D721Med (cell line): ENCODE measurements around the gene ARID1B.

Experiments used
- DNase-seq: peaks from one replicate; pipeline ENCODE4 v3.0.0; 2011; ENCODE audit warnings: low spot score; ENCODE audit not compliant: insufficient read length
- FAIRE-seq: peaks from 2 replicates; lab custom pipeline; 2011; peaks lifted over from hg19 to GRCh38; lab: Jason Lieb, UNC
- TF ChIP-seq, protein P1 (sequence below): IDR thresholded peaks from 2 replicates; pipeline ENCODE4 v1.5.1; 2012; ENCODE audit warnings: mild to moderate bottlenecking, control low read depth; ENCODE audit not compliant: insufficient read depth; ENCODE audit errors: missing control alignments

ARID1B gene

DNA sequence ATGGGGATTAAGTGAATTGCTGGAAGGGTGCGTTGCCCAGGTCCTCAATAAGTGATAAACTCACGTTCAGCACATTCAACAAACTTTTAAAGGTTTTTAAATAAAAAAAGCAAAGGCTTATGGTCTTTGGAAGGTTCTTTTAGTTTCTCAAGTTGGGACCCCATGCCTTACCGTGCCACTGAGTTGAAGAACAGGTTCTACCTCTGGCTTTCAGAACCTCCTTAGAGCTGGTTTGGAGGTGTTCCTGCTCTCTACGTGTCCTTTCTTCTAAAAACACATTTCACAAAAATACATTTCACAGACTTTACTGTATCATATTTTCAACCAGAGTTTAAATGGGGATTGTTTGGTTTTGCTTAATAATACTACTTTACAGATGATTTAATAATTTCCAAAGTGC lies 29.0 kb downstream of the ARID1B start:
- TF ChIP-seq, protein P1, sequence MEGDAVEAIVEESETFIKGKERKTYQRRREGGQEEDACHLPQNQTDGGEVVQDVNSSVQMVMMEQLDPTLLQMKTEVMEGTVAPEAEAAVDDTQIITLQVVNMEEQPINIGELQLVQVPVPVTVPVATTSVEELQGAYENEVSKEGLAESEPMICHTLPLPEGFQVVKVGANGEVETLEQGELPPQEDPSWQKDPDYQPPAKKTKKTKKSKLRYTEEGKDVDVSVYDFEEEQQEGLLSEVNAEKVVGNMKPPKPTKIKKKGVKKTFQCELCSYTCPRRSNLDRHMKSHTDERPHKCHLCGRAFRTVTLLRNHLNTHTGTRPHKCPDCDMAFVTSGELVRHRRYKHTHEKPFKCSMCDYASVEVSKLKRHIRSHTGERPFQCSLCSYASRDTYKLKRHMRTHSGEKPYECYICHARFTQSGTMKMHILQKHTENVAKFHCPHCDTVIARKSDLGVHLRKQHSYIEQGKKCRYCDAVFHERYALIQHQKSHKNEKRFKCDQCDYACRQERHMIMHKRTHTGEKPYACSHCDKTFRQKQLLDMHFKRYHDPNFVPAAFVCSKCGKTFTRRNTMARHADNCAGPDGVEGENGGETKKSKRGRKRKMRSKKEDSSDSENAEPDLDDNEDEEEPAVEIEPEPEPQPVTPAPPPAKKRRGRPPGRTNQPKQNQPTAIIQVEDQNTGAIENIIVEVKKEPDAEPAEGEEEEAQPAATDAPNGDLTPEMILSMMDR = no peak
- FAIRE-seq (no peak), DNase-seq (no peak)

DNA sequence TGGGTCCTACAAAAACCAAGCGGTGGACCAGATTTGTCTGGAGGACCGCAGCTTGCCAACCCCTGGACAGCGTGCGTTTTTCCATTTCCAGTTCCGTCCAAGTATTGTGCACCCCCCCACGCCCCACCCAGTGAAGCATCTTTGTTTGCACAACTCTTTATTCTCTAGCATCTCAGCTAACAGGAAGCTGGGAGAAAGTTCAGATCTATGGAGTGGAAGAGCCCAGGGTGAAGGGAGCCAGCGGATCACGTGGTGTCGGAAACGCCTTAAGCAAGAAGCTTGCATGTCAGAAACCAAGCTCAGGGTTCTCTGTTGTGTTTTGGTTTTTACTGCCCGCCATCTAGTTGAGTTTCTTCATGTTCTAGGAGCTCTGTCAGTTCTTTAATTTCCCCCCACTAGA lies 29.9 kb downstream of the ARID1B start:
- FAIRE-seq = no peak
- no peak for DNase-seq
- TF ChIP-seq, protein P1 = no peak

DNA sequence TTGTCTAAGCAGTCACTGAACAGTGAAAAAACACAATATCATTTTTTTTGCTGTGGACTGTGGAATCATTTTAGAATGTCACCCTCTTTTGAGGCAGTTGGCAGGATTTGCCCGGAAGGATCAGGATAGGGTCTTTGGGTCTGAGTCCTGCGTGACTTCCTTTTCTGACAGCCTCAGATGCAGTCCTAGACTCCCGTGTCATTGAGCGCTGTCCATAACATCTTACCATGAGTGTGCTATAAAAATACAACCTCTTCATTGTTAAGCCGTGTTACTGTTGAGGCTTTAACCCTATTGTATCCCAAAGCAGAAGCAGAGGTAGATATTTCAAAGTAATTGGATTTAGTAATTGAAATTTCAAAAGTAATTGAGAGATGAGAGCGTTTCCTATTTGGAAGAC lies 30.6 kb downstream of the ARID1B start:
- TF ChIP-seq, protein P1 = no peak
- FAIRE-seq (no peak), DNase-seq (no peak)

DNA sequence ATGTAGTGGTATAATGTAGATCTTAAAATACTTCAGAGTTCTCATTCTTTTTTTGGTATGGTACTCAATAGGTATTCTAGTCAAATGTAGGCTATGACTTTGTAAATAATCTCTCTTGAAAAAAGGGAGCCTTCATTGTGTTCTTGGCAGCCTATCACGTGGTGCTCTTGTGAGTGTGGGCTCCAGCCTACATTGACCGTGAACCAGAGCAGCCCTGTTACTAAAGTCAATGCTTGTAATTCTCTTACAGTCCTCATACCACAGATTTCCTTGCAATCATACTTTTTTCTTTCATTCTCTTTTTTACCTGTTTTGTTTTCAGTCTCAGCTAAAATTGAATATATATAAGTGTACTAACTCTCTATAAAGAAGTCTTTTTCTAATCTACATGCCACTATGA lies 31.1 kb downstream of the ARID1B start:
- DNase-seq (no peak), FAIRE-seq (no peak)

DNA sequence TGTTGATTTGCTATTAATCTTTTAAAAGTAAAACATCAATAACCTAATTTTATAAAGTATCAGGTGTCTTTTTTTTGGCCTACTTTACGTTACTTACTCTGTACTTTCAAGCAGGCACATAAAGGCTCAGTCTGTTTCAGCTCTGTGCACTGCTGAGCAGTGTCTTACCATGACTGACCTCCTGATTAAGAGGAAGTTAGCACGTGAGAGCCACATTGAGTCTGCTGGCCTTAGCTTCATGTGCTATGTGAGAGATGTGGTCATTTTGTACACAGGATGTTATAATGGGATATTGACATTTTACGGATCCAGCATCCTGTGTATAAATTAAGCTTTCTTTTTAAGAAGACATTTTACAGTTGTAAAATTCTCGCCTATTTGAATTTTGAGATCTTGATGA lies 31.9 kb downstream of the ARID1B start:
- DNase-seq (no peak), FAIRE-seq (no peak)
- TF ChIP-seq, protein P1 = no peak

More for the DNA sequence above, 31.1 kb downstream of the ARID1B start:
- TF ChIP-seq, protein P1 = no peak

DNA sequence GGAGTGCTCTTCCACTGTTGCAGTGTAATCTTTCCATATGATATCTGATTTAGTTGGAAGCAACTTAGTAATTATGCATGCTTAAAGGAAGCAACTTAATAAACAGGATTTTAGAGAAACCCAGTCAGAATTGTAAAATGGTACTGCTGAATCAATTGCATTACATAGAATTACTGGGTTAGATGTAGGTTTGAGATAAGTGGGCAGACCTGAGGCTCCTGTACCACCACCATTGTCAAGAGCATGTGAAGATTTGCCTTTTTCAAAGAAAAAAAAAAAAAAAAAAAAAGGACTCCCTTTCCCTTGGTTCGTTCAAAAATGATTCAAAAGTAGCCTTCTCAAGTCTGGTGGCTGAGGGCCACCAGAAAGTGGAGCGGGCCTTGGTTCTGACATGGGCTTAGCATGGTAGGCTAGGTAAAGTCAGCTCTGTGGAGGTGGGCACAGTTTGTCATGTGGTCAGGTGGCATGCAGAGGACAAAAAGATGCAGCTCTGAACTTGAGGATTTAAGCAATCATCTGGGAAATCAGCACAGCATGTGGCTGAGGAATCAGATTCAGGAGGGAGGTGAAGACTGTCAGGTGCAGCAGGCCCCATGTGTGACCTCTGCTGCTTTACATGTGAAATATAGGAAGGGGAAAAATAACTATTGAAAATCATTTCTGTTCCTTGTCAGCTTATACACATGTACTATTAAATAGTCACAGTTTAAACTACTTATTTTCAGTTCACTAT lies 32.4 kb downstream of the ARID1B start:
- FAIRE-seq = no peak
- TF ChIP-seq, protein P1 = no peak
- DNase-seq = no peak

DNA sequence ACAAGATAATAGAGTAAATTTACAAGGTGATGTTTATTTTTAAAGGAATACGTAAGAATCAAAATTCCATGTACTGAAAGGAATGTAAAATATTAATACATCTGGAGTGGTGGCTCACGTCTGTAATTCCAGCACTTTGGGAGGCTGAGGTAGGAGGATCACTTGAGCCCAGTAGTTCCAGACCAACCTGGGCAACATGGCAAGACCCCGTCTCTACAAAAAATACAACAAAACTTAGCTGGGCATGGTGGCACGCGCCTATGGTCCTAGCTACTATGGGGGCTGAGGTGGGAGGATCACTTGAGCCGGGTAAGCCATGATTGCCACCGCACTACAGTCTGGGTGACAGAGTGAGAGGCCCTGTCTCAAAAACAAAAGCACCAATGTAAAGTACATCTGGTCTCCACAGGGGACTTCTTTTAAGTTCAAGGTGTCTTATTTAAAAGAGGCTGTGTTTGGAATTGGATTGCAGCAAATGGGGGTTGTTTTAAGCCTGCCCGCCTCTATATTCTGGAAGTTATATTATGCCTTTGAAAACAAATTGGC lies 36.9 kb downstream of the ARID1B start:
- FAIRE-seq (no peak), DNase-seq (no peak)
- TF ChIP-seq, protein P1 = no peak
